LNCAP (cell line): Measurements from ENCODE around the gene TRMT44.

Experiments
- CTCF ChIP-seq: fragments of 450-650 bp; IDR thresholded peaks from 2 replicates; pipeline ENCODE4 v1.5.1; 2017; ENCODE audit warnings: mild to moderate bottlenecking

TRMT44 gene

DNA sequence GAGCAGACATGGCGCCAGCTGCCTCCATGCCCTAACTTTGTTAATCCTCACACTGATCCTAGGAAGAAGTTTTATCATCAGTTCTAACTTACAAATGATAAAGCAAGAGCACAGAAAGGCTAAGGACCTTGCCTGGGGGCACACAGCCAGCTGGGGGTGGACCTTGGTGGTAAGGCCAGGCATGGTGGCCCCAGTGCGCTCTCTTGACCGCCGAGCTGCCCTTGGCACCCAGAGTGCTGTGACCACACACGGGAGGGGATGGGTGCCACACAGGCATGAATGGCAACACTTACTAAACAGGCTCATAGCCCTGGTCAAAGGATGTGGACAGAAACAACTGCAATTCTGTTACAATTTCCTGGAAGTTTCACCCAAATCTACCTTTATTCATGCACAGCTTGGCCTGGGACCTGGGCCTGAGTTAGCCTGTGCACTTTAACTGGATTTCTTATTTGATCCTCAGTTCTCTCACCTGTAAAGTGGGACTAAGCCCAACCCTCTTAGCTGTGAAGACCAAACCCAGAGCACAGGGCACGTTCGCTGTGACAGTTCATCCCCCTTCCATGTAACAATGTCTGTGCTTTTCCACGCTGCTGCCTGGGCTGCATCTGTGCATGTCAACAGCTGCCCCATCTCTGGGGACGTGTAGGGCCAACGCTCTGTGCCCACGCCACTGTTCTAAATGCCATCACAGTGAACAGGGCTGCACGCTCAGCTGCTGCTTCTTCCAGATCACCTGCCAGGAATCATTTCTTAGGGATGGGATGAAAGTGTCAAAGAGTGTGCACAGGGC lies 44.9 kb upstream of the TRMT44 start:
- no peak for TF ChIP-seq CTCF

DNA sequence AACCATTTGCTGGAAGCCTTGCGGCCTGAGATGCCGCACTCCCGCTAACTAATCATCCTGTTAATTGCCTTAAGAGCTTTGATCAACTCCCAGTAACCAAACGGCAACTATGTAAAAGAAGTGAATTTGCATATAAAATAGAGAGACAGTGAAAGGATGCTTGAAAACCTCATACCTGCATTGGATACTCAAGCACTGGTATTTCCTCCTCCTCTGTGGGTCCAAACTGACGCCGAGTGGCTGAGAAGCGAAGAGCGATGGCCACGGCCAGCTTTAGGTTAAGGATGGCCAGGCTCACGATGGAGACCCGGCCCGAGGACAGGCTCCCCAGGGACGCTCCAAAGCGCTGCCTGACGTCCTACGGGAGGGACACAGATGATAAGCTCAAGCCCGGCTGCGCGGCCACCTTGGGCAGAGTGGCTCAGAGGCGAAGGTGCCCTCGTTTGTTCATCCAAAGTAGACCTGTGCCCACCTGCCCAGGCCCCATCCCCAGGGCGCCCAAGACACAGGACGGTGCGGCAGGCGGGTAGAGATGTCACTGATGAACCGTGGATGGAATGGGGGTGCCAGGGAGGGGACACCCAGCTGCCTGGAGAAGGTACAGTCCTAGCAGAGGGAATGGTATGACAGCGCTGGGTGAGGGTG lies 43.7 kb upstream of the TRMT44 start:
- TF ChIP-seq CTCF = no peak

DNA sequence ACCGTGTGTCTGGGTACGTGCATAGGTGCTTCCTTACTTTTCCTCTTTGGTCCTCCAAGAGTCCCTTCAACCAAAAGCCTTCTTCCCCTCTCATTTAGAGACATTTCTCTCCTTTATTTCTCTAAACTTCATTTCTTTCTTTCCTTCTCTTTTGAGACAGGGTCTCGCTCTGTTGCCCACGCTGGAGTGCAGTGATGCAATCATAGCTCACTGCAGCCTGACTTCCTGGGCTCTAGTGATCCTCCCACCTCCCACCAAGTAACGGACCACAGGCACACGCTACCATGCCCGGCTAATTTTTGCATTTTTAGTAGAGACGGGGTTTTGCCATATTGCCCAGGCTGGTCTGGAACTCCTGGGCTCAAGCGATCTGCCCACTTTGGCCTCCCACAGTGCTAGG lies 42.2 kb upstream of the TRMT44 start:
- TF ChIP-seq CTCF = no peak

GRCh38 chr4:8399298-8399697 lies 41.3 kb upstream of the TRMT44 start:
- TF ChIP-seq CTCF = no peak

DNA sequence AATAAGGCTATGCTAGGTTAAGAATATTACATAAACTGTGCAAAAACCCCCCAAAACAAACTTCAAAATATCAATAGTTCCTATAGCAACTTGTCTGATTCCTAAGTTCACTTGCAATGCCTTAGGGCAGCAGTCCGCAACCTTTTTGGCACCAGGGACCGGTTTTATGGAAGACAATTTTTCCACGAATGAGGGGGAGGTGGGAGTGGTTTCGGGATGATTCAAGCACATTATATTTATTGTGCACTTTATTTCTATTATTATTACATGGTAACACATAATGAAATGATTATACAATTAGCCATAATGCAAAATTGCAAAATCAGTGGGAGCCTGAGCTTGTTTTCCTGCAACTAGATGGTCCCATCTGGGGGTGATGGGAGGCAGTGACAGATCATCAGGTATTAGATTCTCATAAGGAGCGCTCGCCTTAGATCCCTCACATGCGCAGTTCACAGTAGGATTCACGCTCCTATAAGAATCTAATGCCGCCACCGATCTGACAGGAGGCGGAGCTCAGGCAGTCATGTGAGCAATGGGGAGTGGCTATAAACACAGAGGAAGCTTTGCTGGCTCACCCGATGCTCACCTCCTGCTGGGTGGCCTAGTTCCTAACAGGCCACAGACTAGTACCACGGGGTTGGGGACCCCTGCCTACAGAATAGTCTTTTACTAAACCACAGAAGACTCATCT lies 39.8 kb upstream of the TRMT44 start:
- no peak for TF ChIP-seq CTCF

DNA sequence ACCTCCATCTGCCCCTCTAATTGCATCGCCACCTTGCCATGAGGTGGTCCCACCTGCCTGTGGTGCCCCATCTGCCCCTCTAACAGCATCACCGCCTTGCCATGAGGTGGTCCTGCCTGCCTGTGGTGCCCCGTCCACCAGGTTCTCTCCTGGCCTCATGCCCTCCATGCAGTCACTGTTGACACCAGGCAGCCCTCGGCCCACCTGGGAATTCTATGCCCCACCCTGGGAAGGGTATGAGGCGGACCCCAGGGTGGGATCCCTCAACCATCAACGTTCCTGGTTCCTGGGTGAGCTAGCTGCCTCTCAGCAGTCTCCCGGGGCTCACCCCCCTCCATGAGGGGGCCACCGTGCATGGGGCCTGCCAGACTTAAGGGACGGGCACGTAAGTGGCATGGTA lies 38.9 kb upstream of the TRMT44 start:
- TF ChIP-seq CTCF = no peak

GRCh38 chr4:8402181-8402597 lies 38.4 kb upstream of the TRMT44 start:
- TF ChIP-seq CTCF = no peak
